RWPE2 (cell line): ENCODE results near the gene PFDN1.

Experiments used
- ATAC-seq: fragments of 200-7000 bp; cut with Tn5 transposase; 3 replicates; pipeline ENCODE4 v1.9.1; 2021; ENCODE audit warnings: low read depth
- DNase-seq: peaks from one replicate; pipeline ENCODE4 v3.0.0-alpha.2; 2020; ENCODE audit warnings: low spot score
- H3K27ac ChIP-seq: fragments of 450-650 bp; 2 replicates; pipeline ENCODE4 v1.5.1; 2017; ENCODE audit warnings: mild to moderate bottlenecking; ENCODE audit not compliant: poor library complexity, severe bottlenecking
- H3K27me3 ChIP-seq: fragments of 250-450 bp; sonication (Bioruptor Pico); 2 replicates; pipeline ENCODE4 v1.5.1; 2021; ENCODE audit warnings: mild to moderate bottlenecking, moderate library complexity; ENCODE audit not compliant: insufficient read depth, poor library complexity, severe bottlenecking
- H3K36me3 ChIP-seq: fragments of 250-450 bp; sonication (Bioruptor Pico); 2 replicates; pipeline ENCODE4 v1.5.1; 2020; ENCODE audit warnings: low read depth, mild to moderate bottlenecking, moderate library complexity
- H3K4me1 ChIP-seq: fragments of 250-450 bp; sonication (Bioruptor Pico); 2 replicates; pipeline ENCODE4 v1.5.1; 2021; ENCODE audit warnings: mild to moderate bottlenecking, moderate library complexity; ENCODE audit not compliant: insufficient read depth, poor library complexity, severe bottlenecking
- H3K4me3 ChIP-seq: fragments of 250-450 bp; sonication (Bioruptor Pico); 2 replicates; pipeline ENCODE4 v1.5.1; 2021; ENCODE audit warnings: mild to moderate bottlenecking, moderate library complexity; ENCODE audit not compliant: severe bottlenecking
- H3K9me3 ChIP-seq: fragments of 250-450 bp; sonication (Bioruptor Pico); 2 replicates; pipeline ENCODE4 v1.5.1; 2021; ENCODE audit warnings: mild to moderate bottlenecking, moderate library complexity; ENCODE audit not compliant: severe bottlenecking
- TF ChIP-seq, protein P1 (sequence below): fragments of 450-650 bp; IDR thresholded peaks from one replicate; pipeline ENCODE4 v1.5.1; 2017; ENCODE audit warnings: mild to moderate bottlenecking, moderate library complexity; ENCODE audit not compliant: poor library complexity, severe bottlenecking

The PFDN1 gene

DNA sequence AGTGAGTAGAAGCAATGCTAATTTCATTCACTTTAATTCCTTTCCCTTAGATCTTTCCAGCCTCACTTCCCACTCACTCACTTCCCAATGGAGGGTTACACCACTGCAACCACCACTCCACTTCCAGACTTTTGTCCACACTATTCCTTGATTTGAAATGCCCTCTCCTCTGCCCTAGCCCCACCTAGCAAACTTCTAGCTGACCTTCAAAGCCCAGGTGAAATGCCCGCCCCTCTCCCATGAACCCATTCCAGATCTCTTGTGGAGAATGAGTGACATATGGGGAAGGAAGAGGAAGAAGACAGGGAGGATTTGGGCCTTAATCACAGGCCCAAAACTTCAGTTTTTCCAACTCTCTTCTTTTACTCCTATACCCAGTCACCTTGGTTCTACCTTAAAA, 37.1 kb downstream of the PFDN1 start:
- H3K27me3 ChIP-seq: no peaks in the 10 kb centered on the region
- ATAC-seq: no peak
- no peaks in the 10 kb centered on the region for H3K36me3 ChIP-seq
- no peaks in the 10 kb centered on the region for H3K9me3 ChIP-seq
- no peak overlapping the region for H3K27ac ChIP-seq
- DNase-seq: no peak
- H3K4me3 ChIP-seq: no peak overlapping the region
- TF ChIP-seq, protein P1, sequence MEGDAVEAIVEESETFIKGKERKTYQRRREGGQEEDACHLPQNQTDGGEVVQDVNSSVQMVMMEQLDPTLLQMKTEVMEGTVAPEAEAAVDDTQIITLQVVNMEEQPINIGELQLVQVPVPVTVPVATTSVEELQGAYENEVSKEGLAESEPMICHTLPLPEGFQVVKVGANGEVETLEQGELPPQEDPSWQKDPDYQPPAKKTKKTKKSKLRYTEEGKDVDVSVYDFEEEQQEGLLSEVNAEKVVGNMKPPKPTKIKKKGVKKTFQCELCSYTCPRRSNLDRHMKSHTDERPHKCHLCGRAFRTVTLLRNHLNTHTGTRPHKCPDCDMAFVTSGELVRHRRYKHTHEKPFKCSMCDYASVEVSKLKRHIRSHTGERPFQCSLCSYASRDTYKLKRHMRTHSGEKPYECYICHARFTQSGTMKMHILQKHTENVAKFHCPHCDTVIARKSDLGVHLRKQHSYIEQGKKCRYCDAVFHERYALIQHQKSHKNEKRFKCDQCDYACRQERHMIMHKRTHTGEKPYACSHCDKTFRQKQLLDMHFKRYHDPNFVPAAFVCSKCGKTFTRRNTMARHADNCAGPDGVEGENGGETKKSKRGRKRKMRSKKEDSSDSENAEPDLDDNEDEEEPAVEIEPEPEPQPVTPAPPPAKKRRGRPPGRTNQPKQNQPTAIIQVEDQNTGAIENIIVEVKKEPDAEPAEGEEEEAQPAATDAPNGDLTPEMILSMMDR: no peak
- peaks cover 16% of the 10 kb centered on the region for H3K4me1 ChIP-seq

DNA sequence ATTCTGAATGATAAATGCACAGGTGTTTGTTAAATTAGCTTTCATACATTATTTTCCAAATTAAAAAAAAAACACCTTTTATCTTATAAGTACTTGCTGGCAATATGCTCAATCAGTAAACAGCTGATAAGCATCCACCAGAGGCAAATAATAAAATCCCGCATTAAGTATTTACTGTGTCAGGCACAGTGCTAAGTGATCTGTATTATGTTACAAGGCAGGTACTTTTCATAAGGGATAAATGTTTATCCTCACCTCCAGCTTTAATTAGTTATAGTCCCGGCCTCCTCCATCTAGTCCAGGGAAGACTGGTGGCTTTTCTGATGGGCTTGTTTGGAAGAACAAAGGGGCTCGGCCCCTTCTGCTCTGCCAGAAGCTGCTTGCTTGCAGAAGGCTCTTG, 40.1 kb downstream of the PFDN1 start:
- no peak overlapping the region for H3K4me3 ChIP-seq
- no peaks in the 10 kb centered on the region for H3K9me3 ChIP-seq
- ATAC-seq: no peak
- peaks cover 45% of the 10 kb centered on the region for H3K4me1 ChIP-seq
- no peak for DNase-seq
- H3K27ac ChIP-seq: no peak overlapping the region
- H3K36me3 ChIP-seq: peaks cover 21% of the 10 kb centered on the region
- TF ChIP-seq, protein P1: no peak
- no peaks in the 10 kb centered on the region for H3K27me3 ChIP-seq

DNA sequence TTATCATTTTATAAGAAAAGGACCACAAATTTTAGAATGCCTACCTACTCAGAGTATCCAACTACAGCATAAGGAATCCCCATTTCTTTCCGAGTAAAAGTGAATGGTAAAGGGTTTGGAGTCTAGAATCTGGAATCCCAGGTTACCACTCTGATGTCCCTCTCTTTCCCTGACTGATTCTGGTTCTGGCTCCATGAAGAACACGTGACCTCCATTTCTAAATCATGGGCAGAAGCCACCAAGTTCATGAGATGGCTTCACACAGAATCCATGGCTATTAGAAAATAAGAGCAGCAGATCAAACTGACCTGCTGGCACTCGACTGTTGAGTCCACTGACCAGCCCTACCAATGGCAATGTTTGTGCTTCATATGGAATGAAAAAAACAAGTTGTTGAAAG, 40.7 kb downstream of the PFDN1 start:
- Histone ChIP-seq H3K4me1 (peaks cover 48% of the 10 kb centered on the region), H3K4me3 (no peak overlapping the region), H3K27ac (peak overlapping the region; percentile 53), H3K9me3 (no peaks in the 10 kb centered on the region), H3K27me3 (no peaks in the 10 kb centered on the region), H3K36me3 (peaks cover 25% of the 10 kb centered on the region)
- ATAC-seq (no peak), DNase-seq (no peak)
- TF ChIP-seq, protein P1: no peak

DNA sequence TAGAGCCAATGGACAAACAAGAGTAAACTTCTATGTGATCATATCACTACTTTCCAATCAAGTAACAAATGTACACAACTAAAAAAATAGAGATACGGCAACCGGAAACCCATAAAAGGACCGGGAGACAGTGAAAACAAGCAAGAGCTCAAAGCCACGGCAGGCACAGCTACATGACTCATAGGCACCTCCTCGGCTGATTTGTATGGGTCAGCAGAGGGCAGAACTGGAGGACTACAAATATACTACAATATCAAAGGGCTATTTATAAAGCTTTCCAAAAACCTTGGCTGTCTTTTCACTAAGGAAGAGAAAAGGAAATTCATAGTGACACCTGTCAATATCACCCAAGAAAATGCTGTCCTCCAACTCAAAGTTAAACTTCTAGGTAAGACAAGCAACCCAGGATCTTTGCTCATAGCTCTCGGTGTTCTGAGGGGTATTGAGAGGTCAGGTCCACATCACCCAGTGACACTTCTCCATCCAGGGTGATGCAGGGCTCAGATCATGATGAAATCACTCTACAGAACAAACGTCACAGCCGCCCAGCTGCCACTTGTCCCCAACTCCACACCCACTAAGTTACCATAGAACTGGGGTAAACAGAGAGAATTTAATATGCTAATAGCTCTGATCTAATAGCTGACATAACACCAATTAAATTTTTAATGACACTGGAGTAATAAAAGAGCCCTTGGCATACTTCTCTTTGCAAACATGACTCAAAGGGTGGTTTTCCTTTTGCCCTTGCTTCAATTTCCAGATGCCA, 41.3 kb downstream of the PFDN1 start:
- Histone ChIP-seq H3K9me3 (no peaks in the 10 kb centered on the region), H3K4me3 (no peak overlapping the region), H3K27me3 (no peaks in the 10 kb centered on the region), H3K27ac (peak overlapping the region; percentile 53), H3K4me1 (peaks cover 48% of the 10 kb centered on the region), H3K36me3 (peaks cover 25% of the 10 kb centered on the region)
- ATAC-seq (peak; percentile 90), DNase-seq (peak; percentile 86)
- TF ChIP-seq, protein P1: peak; percentile 35

DNA sequence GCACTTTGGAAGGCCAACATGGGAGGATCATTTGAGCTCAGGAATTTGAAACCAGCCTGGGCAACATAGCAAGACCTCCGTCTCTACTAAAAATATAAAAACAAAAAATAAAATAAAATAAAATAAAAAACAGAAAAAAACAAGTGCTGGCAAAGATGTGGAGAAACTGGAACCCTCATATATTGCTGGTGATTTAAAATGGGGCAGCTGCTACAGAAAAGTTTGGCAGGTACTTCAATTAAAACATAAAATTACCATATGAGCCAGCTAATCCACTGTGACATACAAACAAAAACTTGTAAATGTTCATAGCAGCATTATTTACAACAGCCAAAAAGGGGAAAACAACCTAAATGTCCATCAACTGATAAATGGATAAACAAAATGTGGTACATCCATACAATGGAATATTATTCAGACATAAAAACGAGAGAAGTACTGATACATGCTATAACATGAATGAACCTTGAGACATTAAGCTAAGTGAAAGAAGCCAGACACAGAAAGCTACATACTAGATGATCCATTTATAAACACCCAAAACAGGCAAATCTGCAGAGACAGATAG, 42.7 kb downstream of the PFDN1 start:
- Histone ChIP-seq H3K9me3 (no peaks in the 10 kb centered on the region), H3K27me3 (no peaks in the 10 kb centered on the region), H3K36me3 (peaks cover 25% of the 10 kb centered on the region), H3K27ac (peak overlapping the region; percentile 53), H3K4me3 (no peak overlapping the region), H3K4me1 (peaks cover 48% of the 10 kb centered on the region)
- ATAC-seq (no peak), DNase-seq (no peak)
- TF ChIP-seq, protein P1: no peak
